ENCODE measurements around the gene LUZP1. TPM values are rescaled to one million over a fixed set of nuclear protein-coding genes. Genes with fewer than 3 reads are reported as not detected.

LUZP1 gene
- total RNA-seq, 1 donor from 2014 or later, result 47.4 TPM

DNA sequence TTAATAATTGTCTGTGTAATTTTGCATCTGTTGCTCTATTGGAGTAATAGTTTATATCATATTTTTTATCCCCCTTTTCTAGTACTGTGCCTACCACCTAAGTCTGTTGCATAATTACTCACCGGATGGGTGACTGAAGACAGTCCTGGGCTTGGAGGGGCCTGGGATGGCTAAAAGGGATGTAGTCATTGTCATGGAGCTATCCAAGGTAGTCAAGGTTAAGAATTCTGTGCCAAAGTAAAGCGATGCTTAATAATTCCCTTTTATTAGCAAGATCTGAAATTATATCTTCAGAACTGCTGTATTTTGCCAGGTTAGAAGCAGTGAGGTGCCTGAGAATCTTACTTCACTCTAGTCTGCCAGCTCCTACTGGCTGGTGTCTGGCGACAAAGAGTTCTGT, 87.8 kb downstream of the LUZP1 start:
- Mint-ChIP-seq H3K9me3 (ENCODE audit: unreplicated experiment) (no peaks in the 10 kb centered on the region), H3K4me1 (ENCODE audit: unreplicated experiment) (no peaks in the 10 kb centered on the region), H3K36me3 (ENCODE audit: unreplicated experiment) (peaks cover 76% of the 10 kb centered on the region), H3K4me3 (ENCODE audit: unreplicated experiment) (no peak overlapping the region), H3K27ac (ENCODE audit: unreplicated experiment) (no peak overlapping the region), H3K27me3 (ENCODE audit: unreplicated experiment) (no peaks in the 10 kb centered on the region)
- TF ChIP-seq CTCF (IDR thresholded peaks at IDR 0.05), result no peak
- DNase-seq (ENCODE audit: extremely low spot score, unreplicated experiment), result no peak

GRCh38 chr1:23079025-23079424, 89.6 kb downstream of the LUZP1 start:
- no peak for DNase-seq (ENCODE audit: extremely low spot score, unreplicated experiment)
- Mint-ChIP-seq H3K27ac (ENCODE audit: unreplicated experiment) (no peak overlapping the region), H3K27me3 (ENCODE audit: unreplicated experiment) (no peaks in the 10 kb centered on the region), H3K9me3 (ENCODE audit: unreplicated experiment) (no peaks in the 10 kb centered on the region), H3K36me3 (ENCODE audit: unreplicated experiment) (peaks cover 71% of the 10 kb centered on the region), H3K4me1 (ENCODE audit: unreplicated experiment) (no peaks in the 10 kb centered on the region), H3K4me3 (ENCODE audit: unreplicated experiment) (no peak overlapping the region)
- no peak for TF ChIP-seq CTCF (IDR thresholded peaks at IDR 0.05)

DNA sequence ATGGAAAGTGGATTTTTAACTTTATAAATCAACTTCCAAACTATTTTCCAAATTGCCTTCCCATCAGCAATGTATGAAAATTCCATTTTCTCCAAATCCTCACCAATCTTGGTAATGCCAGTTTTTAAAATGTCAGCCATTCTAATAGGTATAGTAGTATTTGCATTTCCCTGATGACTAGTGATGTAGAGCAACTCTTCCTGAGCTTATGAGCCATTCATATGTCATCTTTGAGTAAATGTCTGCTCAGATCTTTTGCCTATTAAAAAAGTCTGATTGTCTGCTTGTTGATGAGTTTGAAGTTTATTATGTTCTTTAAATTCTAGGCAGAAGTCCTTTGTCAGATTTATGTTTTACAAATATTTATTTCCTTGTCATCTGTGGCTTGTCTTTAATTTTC, 94.6 kb downstream of the LUZP1 start:
- no peaks in the 10 kb centered on the region for H3K9me3 Mint-ChIP-seq (ENCODE audit: unreplicated experiment)
- DNase-seq (ENCODE audit: extremely low spot score, unreplicated experiment), result no peak
- peak overlapping the region; percentile 13 for H3K27ac Mint-ChIP-seq (ENCODE audit: unreplicated experiment)
- peaks cover 16% of the 10 kb centered on the region for H3K4me1 Mint-ChIP-seq (ENCODE audit: unreplicated experiment)
- no peak for TF ChIP-seq CTCF (IDR thresholded peaks at IDR 0.05)
- H3K36me3 Mint-ChIP-seq (ENCODE audit: unreplicated experiment), result peaks cover 53% of the 10 kb centered on the region
- no peaks in the 10 kb centered on the region for H3K27me3 Mint-ChIP-seq (ENCODE audit: unreplicated experiment)
- H3K4me3 Mint-ChIP-seq (ENCODE audit: unreplicated experiment), result no peak overlapping the region

DNA sequence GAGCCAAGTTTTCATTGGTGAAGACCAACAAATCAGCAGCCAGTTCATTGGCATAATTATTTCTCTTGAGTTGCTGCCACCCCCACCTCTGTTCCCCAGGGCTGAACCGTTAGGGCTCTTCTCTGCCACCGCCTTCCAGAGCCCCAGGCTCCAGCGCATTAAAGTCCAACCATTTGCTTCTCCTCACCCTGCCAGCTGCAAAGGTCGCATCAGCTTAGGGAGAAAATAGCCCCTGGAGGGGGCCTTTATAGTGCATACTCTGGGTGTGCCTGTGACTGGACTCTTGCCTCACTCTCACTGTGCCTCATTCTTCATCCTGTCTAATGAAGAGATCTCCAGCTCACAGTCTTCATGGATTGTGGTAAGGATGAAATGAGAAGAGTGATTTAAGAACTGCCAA, 99.0 kb downstream of the LUZP1 start:
- no peaks in the 10 kb centered on the region for H3K9me3 Mint-ChIP-seq (ENCODE audit: unreplicated experiment)
- DNase-seq (ENCODE audit: extremely low spot score, unreplicated experiment), result no peak
- H3K4me1 Mint-ChIP-seq (ENCODE audit: unreplicated experiment), result peaks cover 24% of the 10 kb centered on the region
- no peaks in the 10 kb centered on the region for H3K27me3 Mint-ChIP-seq (ENCODE audit: unreplicated experiment)
- peaks cover 48% of the 10 kb centered on the region for H3K36me3 Mint-ChIP-seq (ENCODE audit: unreplicated experiment)
- no peak overlapping the region for H3K4me3 Mint-ChIP-seq (ENCODE audit: unreplicated experiment)
- H3K27ac Mint-ChIP-seq (ENCODE audit: unreplicated experiment), result peak overlapping the region; percentile 70
- no peak for TF ChIP-seq CTCF (IDR thresholded peaks at IDR 0.05)

- TF ChIP-seq CTCF (IDR thresholded peaks at IDR 0.05), result no peak
- Mint-ChIP-seq H3K4me3 (ENCODE audit: unreplicated experiment) (no peak overlapping the region), H3K36me3 (ENCODE audit: unreplicated experiment) (peaks cover 48% of the 10 kb centered on the region), H3K27ac (ENCODE audit: unreplicated experiment) (peak overlapping the region; percentile 74), H3K4me1 (ENCODE audit: unreplicated experiment) (peaks cover 24% of the 10 kb centered on the region), H3K9me3 (ENCODE audit: unreplicated experiment) (no peaks in the 10 kb centered on the region), H3K27me3 (ENCODE audit: unreplicated experiment) (no peaks in the 10 kb centered on the region)
- DNase-seq (ENCODE audit: extremely low spot score, unreplicated experiment), result no peak
Measured at GRCh38 chr1:23069149-23069548, 99.5 kb downstream of the LUZP1 start.
